ENCODE data around the gene DHRS7B.

DHRS7B gene

GRCh38 chr17:21208352-21208751, 81.6 kb downstream of the DHRS7B start:
- no peaks in the 10 kb centered on the region for H3K27me3 Mint-ChIP-seq
- DNase-seq (no peak), ATAC-seq (replicated peaks) (no peak)
- H3K9me3 Mint-ChIP-seq: no peaks in the 10 kb centered on the region
- no peak overlapping the region for H3K4me3 Mint-ChIP-seq
- no peak overlapping the region for H3K27ac Mint-ChIP-seq
- peaks cover 27 to 57% of the 10 kb centered on the region in 2 donors for H3K4me1 Mint-ChIP-seq
- peaks cover 12 to 15% of the 10 kb centered on the region in 2 donors for H3K36me3 Mint-ChIP-seq

GRCh38 chr17:21209511-21210175, 82.9 kb downstream of the DHRS7B start:
- no peak for DNase-seq
- no peak overlapping the region for H3K27ac Mint-ChIP-seq
- H3K27me3 Mint-ChIP-seq: no peaks in the 10 kb centered on the region
- H3K4me1 Mint-ChIP-seq: peaks cover 23 to 53% of the 10 kb centered on the region in 2 donors
- ATAC-seq (replicated peaks): no peak
- H3K4me3 Mint-ChIP-seq: no peak overlapping the region
- no peaks in the 10 kb centered on the region for H3K9me3 Mint-ChIP-seq
- H3K36me3 Mint-ChIP-seq: peaks cover 12% of the 10 kb centered on the region in 2 donors

GRCh38 chr17:21210411-21211076, 83.8 kb downstream of the DHRS7B start:
- H3K9me3 Mint-ChIP-seq: no peaks in the 10 kb centered on the region
- peaks cover 12% of the 10 kb centered on the region in 2 donors for H3K36me3 Mint-ChIP-seq
- peaks cover 21 to 54% of the 10 kb centered on the region in 2 donors for H3K4me1 Mint-ChIP-seq
- ATAC-seq (replicated peaks) (no peak), DNase-seq (no peak)
- no peaks in the 10 kb centered on the region for H3K27me3 Mint-ChIP-seq
- peak overlapping the region; percentile 65 for H3K27ac Mint-ChIP-seq
- no peak overlapping the region for H3K4me3 Mint-ChIP-seq

GRCh38 chr17:21211825-21212479, 85.2 kb downstream of the DHRS7B start:
- ATAC-seq (replicated peaks): no peak
- H3K4me3 Mint-ChIP-seq: peak overlapping the region; percentile 6 to 39
- H3K9me3 Mint-ChIP-seq: no peaks in the 10 kb centered on the region
- H3K27me3 Mint-ChIP-seq: no peaks in the 10 kb centered on the region
- peaks cover 23 to 54% of the 10 kb centered on the region in 2 donors for H3K4me1 Mint-ChIP-seq
- peaks cover 7 to 14% of the 10 kb centered on the region in 2 donors for H3K36me3 Mint-ChIP-seq
- no peak for DNase-seq
- peak overlapping the region; percentile 5 for H3K27ac Mint-ChIP-seq

GRCh38 chr17:21212826-21213637, 86.3 kb downstream of the DHRS7B start:
- Mint-ChIP-seq H3K4me1 (peaks cover 23 to 54% of the 10 kb centered on the region in 2 donors), H3K27me3 (no peaks in the 10 kb centered on the region), H3K27ac (peak overlapping the region; percentile 98), H3K36me3 (peaks cover 14 to 19% of the 10 kb centered on the region in 2 donors), H3K9me3 (no peaks in the 10 kb centered on the region), H3K4me3 (peak overlapping the region; percentile 90 to 96)
- DNase-seq (no peak), ATAC-seq (replicated peaks) (no peak)

- Mint-ChIP-seq H3K27me3 (no peaks in the 10 kb centered on the region), H3K36me3 (peaks cover 13 to 20% of the 10 kb centered on the region in 2 donors), H3K4me1 (peaks cover 23 to 52% of the 10 kb centered on the region in 2 donors)
These were observed 86.9 kb downstream of the DHRS7B start for GRCh38 chr17:21213638-21214014.

GRCh38 chr17:21214015-21214776, 87.4 kb downstream of the DHRS7B start, which contains the start of gene TMEM11:
TSS of gene TMEM11 (minus strand) at chr17:21214161. CDS start at chr17:21214152, 9 bp downstream.
- DNase-seq: peak; percentile 95
- Mint-ChIP-seq H3K4me3 (peak within 1 kb of the TSS; percentile 90 to 96), H3K27me3 (no peaks in the 10 kb centered on the region), H3K9me3 (no peaks in the 10 kb centered on the region), H3K27ac (peak within 1 kb of the TSS; percentile 98), H3K36me3 (peaks cover 15 to 21% of the 10 kb centered on the region in 2 donors), H3K4me1 (peaks cover 23 to 50% of the 10 kb centered on the region in 2 donors)
- ATAC-seq (replicated peaks): peak; percentile 92 to 94

More at GRCh38 chr17:21213638-21214014, 86.9 kb downstream of the DHRS7B start:
- Mint-ChIP-seq H3K9me3 (no peaks in the 10 kb centered on the region), H3K27ac (peak overlapping the region; percentile 98), H3K4me3 (peak overlapping the region; percentile 90 to 96)
- no peak for DNase-seq
- ATAC-seq (replicated peaks): peak; percentile 22 to 27

- Mint-ChIP-seq H3K27ac (peak overlapping the region; percentile 88), H3K4me3 (peak overlapping the region; percentile 90 to 96), H3K4me1 (peaks cover 23 to 50% of the 10 kb centered on the region in 2 donors), H3K27me3 (no peaks in the 10 kb centered on the region), H3K36me3 (peaks cover 15 to 21% of the 10 kb centered on the region in 2 donors), H3K9me3 (no peaks in the 10 kb centered on the region)
- DNase-seq (no peak), ATAC-seq (replicated peaks) (peak; percentile 25 to 27)
These were observed 88.2 kb downstream of the DHRS7B start for GRCh38 chr17:21214777-21215541.

- Mint-ChIP-seq H3K27me3 (no peaks in the 10 kb centered on the region), H3K27ac (no peak overlapping the region), H3K4me3 (peak overlapping the region; percentile 90 to 96), H3K36me3 (peaks cover 15% of the 10 kb centered on the region in 2 donors), H3K9me3 (no peaks in the 10 kb centered on the region), H3K4me1 (peaks cover 21 to 40% of the 10 kb centered on the region in 2 donors)
- DNase-seq: no peak
- ATAC-seq (replicated peaks): no peak
These were observed 89.2 kb downstream of the DHRS7B start for GRCh38 chr17:21215935-21216334.

GRCh38 chr17:21217346-21217745, 90.6 kb downstream of the DHRS7B start:
- Mint-ChIP-seq H3K4me3 (no peak overlapping the region), H3K36me3 (peaks cover 26% of the 10 kb centered on the region in 2 donors), H3K27me3 (no peaks in the 10 kb centered on the region), H3K27ac (no peak overlapping the region), H3K4me1 (peaks cover 13 to 29% of the 10 kb centered on the region in 2 donors), H3K9me3 (no peaks in the 10 kb centered on the region)
- no peak for DNase-seq
- no peak for ATAC-seq (replicated peaks)

GRCh38 chr17:21218101-21218500, 91.3 kb downstream of the DHRS7B start:
- Mint-ChIP-seq H3K4me3 (no peak overlapping the region), H3K4me1 (peaks cover 10 to 22% of the 10 kb centered on the region in 2 donors), H3K9me3 (no peaks in the 10 kb centered on the region), H3K27ac (no peak overlapping the region), H3K36me3 (peaks cover 32% of the 10 kb centered on the region in 2 donors), H3K27me3 (no peaks in the 10 kb centered on the region)
- no peak for ATAC-seq (replicated peaks)
- DNase-seq: no peak

- Mint-ChIP-seq H3K36me3 (peaks cover 32 to 37% of the 10 kb centered on the region in 2 donors), H3K9me3 (no peaks in the 10 kb centered on the region), H3K4me3 (no peak overlapping the region), H3K27me3 (no peaks in the 10 kb centered on the region), H3K27ac (no peak overlapping the region), H3K4me1 (peaks cover 10 to 19% of the 10 kb centered on the region in 2 donors)
- DNase-seq (no peak), ATAC-seq (replicated peaks) (no peak)
These were observed 92.1 kb downstream of the DHRS7B start for GRCh38 chr17:21218831-21219380.

Data from stimulated activated naive B cell treated with anti-CD40 and anti-IgM and Interleukin-4, amounts not matched to agents 10 μg/mL and 1 μg/mL and 100 μg/mL, for 72 hours (primary cell).